GM18858 (cell line): Measurements from ENCODE around the gene MGMT.

Experiments
- ATAC-seq: cut with Tn5 transposase; IDR thresholded peaks from one replicate; pipeline ENCODE4 v1.9.1; 2021; ENCODE audit not compliant: unreplicated experiment

MGMT gene

GRCh38 chr10:129538236-129538635, 71.2 kb downstream of the MGMT start:
- ATAC-seq: no peak

GRCh38 chr10:129541200-129541599, 74.2 kb downstream of the MGMT start:
- no peak for ATAC-seq

- no peak for ATAC-seq
Observed at GRCh38 chr10:129541748-129542487, 74.9 kb downstream of the MGMT start.

GRCh38 chr10:129542589-129542988, 75.5 kb downstream of the MGMT start:
- no peak for ATAC-seq

GRCh38 chr10:129544205-129545202, 77.5 kb downstream of the MGMT start:
- no peak for ATAC-seq

- no peak for ATAC-seq
Observed at GRCh38 chr10:129545261-129545660, 78.2 kb downstream of the MGMT start.

GRCh38 chr10:129546106-129546505, 79.1 kb downstream of the MGMT start:
- no peak for ATAC-seq

- ATAC-seq: no peak
Observed at GRCh38 chr10:129547608-129548007, 80.6 kb downstream of the MGMT start.

GRCh38 chr10:129548600-129548999, 81.6 kb downstream of the MGMT start:
- no peak for ATAC-seq

- no peak for ATAC-seq
Observed at GRCh38 chr10:129550076-129550475, 83.0 kb downstream of the MGMT start.

- no peak for ATAC-seq
Observed at GRCh38 chr10:129550658-129551057, 83.6 kb downstream of the MGMT start.

- ATAC-seq: peak; percentile 79
Observed at GRCh38 chr10:129552119-129552518, 85.1 kb downstream of the MGMT start.

GRCh38 chr10:129553928-129554327, 86.9 kb downstream of the MGMT start:
- ATAC-seq: no peak

GRCh38 chr10:129556316-129556715, 89.3 kb downstream of the MGMT start:
- ATAC-seq: no peak

- no peak for ATAC-seq
Observed at GRCh38 chr10:129560361-129560760, 93.3 kb downstream of the MGMT start.

GRCh38 chr10:129562487-129562886, 95.4 kb downstream of the MGMT start:
- no peak for ATAC-seq

- no peak for ATAC-seq
Observed at GRCh38 chr10:129564923-129565322, 97.9 kb downstream of the MGMT start.

- no peak for ATAC-seq
Observed at GRCh38 chr10:129568583-129569344, 101.7 kb downstream of the MGMT start.

- ATAC-seq: no peak
Observed at GRCh38 chr10:129570185-129570584, 103.1 kb downstream of the MGMT start.

GRCh38 chr10:129579228-129579627, 112.2 kb downstream of the MGMT start:
- no peak for ATAC-seq

- no peak for ATAC-seq
Observed at GRCh38 chr10:129580010-129580409, 113.0 kb downstream of the MGMT start.
